Islet precursor cell (in vitro differentiated cells): ENCODE measurements around the gene SEPTIN2.
"Not testable (repeated sequence)": the region's sequence is repeated elsewhere in the genome, so short reads cannot be mapped to it uniquely, and the experiment has no call there.

ENCODE experiments used
- DNase-seq: peaks from one replicate; pipeline ENCODE4 v3.0.0-alpha.2; 2018

The SEPTIN2 gene

DNA sequence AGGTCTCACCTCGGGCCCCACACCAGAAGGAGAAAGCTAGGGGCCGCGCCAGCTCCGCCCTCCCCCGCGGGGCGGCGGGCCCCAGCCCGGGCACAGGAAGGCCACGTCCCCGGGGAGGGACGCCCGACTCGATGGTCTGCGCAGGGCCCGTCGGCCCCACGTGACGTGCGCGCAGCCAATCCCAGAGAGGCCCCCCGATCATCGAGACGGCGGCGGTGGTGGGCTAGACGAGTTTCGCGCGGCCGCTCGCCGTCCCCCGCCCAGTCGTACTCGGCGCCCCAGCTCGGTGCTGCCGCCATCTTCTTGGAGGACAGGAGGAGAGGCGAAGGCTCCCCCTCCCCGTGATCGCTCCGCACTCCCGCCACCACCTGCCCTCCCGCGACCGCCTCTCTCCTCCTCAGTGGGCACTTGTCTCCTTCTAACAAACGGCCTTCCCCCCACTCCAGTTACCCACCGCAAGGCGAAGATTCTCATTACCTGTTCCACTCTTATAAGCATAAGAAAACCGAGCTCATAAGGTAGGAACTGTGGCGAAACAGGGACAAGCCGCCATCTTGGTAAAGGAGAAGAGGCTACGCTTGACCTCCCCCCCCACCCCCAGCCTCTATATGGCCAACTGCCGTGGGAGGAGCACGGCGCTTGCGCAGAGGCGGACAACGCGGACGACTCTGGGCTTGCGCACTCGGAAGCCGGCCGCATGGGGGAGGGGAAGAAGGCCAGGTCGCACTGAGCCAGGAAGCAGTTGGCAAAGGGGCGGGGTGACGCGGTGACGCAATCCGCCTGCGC is 439 bp upstream of the SEPTIN2 start, which contains the start of gene HDLBP:
TSS of gene HDLBP (minus strand) at position 580 of the 786 bp plus-strand sequence. CDS start 48,803 bp downstream, outside the sequence.
- peak; percentile 100 for DNase-seq

DNA sequence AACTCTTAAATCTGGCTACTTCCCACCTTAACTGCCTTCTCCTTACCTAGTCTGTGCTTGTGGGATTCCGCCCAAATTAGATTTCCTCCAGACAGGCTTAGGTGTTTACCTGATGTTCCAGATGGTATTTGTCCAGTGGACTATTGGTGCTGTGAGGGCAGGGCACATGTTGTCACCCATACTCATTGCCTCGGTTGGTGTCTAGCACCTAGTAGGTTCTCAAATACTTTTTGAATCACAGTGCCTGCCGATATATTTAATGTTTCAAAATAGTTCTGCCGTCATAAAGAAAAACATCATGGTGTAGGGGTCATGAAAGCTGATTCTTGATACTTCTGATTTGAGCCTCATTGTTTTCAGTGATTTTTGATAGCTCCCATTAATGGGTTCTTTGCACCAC is 1.1 kb downstream of the SEPTIN2 start:
- no peak for DNase-seq

DNA sequence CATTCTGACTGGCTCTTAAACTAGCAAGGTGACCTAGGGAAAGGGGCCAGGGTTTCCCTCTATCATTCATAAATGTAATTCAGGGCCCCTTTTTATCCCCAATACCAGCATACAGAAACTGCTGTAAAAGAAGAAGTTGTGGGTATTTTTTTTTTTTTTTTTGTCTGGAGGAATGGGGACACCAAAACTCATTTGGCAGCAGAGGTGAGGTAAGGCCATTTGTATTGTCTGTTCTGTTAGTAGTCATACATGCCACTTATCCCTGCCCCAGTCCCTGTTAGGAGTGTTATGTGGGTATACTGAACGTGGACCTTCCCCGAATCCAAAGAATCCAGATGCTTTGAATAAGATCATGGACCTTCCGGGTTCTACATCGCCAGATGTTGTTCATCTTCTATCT is 1.7 kb downstream of the SEPTIN2 start:
- DNase-seq, result no peak

DNA sequence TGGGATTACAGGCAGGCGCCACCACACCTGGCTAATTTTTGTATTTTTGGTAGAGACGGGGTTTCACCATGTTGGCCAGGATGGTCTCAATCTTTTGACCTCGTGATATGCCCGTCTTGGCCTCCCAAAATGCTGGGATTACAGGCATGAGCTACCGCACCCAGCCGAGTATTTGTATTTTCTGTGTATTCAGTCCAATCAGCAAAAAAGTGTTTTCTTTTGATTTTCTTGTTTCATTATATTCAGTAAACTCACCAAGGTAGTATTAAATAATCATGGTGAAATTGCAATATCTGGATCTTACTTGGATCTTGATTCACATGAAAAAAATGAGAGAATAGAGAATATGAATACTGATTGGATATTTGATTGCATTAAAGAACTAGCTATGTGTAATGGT is 3.1 kb downstream of the SEPTIN2 start:
- not testable (repeated sequence) for DNase-seq

DNA sequence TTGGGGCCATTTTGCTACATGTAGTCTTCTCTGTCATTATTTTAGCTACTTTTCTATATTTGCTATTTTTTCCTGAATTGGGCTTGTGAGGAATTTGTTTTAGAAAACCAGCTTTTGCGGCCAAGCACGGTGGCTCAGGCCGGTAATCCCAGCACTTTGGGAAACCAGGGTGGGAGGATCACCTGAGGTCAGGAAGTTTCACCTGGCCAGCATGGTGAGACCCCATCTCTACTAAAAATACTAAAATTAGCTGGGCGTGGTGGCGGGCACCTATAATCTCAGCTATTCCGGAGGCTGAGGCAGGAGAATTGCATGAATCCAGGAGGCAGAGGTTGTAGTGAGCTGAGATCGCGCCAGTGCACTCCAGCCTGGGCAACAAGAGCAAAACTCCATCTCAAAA is 4.7 kb downstream of the SEPTIN2 start:
- no peak for DNase-seq

DNA sequence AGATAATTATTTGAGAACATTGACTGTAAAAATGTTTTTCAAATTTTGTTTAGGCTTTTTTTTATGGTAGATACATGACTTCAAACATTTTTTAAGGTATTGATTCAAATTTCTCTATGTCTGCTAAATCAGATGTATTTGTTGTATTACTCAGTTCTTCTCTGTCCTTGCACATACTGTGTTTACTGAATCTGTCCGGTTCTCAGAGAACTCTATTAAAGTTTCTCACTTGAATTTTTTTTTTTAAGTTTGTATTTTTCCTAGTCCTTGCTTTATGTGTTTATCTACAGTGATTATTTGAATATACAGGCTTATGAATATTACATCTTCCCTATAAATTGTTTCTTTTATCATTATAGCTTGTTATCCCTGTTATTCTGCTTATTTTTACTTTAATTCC is 5.3 kb downstream of the SEPTIN2 start:
- no peak for DNase-seq

DNA sequence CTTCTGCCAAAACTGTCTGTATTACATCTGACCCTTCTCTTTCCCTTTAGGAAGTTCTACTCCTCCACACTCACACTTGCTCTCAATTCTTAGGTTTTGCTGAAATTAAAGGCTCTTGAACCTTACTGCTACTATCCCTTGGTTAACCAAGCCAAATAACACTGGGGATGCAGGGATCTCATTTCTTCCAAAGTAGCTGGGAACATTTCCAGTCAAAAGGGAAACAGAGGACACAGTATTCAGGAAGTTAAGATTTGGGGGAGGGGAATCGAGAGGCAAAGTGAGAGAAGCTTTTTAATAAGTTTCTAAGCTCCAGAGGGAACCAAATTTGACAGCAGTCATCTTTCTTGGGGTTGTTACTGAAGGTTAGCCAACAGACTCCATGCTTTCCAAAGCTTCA is 6.2 kb downstream of the SEPTIN2 start:
- no peak for DNase-seq

DNA sequence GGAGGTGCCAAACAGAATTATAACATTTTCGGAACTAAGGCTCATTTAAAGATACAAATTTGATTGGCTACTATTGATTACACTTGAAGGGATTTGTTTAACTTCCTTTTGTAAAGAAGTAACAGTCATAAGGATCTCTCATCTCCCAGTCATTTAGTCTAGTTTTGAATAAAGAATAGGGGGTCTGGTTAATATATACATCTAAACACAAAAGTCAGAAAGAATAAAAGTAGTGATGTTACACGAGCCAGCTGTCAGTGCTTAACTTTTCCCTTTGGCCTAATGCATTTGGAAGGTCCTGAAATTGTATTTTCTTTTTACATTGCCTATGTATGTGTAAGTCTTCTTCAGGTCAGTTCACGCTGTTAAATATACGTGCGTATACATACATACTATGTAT is 8.1 kb downstream of the SEPTIN2 start:
- DNase-seq, result no peak

DNA sequence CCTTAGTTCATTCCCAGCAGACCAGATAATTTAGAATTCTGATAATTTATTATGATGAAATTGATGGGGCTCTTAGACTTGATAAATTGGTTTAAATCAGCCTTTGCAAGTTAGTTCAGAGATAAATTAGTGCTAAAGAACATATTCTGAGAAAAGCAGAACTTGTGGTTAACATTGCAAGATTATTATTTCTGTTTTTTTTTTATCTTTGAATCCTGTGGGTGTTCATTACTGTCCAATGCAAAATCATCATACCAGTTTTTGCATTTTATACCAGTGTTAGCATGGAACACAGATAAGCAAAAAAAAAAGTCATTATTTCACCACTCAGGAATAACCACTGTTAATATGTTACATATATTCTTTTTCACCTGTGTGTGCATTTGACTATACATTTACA is 9.1 kb downstream of the SEPTIN2 start:
- no peak for DNase-seq

DNA sequence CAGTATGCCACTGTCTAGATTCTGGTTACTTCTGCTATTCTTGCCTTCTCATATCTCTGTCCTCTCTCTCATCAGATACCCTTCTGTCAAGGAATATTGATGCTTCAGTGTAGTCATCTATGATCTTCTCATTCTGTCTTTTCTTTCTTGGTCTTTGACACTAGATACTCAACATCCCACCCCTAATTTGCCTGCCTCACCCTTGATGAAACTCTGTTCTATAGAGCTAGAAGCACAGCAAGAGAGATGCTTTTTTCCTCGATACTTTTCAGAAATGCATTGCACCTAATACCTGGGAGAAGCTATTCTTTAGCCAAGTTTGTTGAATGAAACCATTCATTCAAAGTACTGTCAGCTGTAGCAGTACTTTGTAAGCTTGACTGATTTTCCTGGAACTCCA is 9.5 kb downstream of the SEPTIN2 start:
- DNase-seq, result no peak

DNA sequence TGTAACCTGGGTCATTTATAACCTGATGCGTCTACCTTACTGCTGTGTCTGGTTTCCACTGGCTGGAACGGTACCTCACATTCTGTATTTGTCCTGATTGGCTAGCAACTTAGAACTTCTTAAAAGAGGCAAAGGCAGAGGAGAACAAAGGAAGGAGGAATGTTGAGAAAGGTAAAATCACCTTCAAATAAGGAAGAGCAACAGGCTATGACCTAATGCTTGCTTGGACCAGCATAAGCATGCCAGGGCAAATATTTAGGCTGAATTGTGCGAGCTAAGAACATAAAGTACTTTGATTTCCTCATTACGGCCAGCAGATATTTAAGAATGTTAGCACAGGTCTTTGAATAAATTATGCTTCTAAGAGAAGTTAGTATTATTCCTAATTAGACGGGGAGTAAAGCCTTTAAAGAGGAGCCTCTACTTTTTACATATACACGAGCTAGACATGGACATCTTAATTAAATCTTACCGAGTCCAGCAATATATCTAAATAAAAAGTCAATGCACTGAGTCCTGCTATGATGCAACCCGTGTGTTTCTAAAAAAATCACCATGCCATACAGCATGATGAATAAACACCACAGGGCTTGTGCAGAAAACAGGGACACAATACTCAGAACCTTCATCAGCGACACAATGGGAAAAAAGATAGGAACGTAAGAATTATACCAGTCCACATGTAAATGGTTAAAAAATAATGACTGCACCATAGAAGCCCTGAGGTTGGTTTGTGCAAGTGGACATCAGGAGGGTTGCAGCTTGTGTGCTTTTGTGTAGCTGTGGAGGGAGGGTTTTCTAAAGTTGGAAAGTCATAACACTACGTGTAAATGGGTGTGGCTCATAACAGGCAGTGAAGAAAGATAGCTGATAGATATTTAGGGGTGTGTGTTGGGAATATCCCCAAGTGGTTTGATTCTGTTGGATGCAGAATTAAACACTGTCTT is 14.2 kb downstream of the SEPTIN2 start:
- no peak for DNase-seq

DNA sequence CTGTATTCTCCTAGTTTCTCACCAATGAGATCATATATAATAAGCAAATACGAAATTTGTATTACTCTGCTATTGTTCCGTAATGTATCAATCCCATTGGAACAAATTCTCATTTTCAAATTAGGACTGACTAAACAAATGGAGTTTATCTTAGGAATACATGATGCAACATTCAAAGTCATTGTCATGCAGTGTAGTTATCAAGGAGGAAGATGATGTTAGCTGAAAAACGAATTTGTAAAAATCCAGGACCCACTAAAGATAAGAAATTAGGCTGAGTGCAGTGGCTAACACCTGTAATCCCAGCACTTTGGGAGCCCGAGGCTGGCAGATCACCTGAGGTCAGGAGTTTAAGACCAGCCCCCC is 14.9 kb downstream of the SEPTIN2 start:
- DNase-seq, result no peak

DNA sequence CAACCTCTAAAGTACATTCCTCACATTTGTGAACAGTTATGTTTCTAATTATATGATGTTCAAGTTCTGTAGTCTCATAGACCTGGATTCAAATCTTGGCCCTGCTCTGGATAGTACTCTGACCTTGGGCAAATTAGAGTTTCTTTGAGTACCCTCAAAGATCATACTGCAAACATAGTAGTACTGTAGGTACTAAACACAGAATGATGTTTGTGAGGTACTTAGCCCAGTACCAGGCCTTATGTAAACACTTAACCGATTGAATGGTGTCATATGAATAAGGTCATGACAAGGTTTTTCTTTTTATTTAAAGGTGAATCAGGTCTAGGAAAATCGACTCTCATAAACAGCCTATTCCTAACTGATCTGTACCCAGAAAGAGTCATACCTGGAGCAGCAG is 19.1 kb downstream of the SEPTIN2 start:
- no peak for DNase-seq

DNA sequence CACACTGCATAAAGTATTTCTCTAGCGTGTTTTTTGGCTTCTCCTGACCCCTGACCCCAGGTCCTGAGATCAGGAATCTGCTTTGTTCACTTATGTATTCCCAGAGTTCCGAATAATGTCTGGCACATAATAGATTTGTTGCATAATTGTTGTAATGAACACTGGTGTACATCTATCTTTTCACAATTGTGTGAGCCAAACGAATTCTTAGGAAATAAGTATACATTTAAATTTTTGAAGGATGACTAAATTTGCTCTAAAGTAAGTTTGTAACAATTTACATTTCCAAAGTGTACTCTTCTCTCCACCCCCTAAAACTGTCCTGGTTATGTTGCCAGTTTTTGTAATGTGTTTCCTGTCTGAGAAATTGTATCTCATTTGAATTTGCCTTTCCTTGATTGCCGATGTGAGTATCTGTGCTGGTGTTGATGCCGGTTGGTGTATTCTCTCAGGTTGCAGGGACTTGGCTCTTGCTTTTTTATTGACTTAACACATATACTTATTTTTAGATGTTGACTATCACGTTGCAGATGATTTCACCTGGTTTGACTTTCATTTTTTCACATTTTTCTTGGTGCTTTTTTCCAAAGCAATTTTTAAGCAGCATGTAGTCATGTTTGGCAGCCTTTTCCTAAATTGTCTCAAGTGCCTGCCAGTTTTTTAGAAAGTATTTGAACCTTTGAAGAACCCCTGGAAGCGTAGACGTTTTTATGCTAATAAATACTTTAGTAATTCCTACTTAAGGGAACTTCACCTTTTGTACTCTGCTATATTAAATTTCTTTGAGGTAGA is 24.3 kb downstream of the SEPTIN2 start:
- no peak for DNase-seq

DNA sequence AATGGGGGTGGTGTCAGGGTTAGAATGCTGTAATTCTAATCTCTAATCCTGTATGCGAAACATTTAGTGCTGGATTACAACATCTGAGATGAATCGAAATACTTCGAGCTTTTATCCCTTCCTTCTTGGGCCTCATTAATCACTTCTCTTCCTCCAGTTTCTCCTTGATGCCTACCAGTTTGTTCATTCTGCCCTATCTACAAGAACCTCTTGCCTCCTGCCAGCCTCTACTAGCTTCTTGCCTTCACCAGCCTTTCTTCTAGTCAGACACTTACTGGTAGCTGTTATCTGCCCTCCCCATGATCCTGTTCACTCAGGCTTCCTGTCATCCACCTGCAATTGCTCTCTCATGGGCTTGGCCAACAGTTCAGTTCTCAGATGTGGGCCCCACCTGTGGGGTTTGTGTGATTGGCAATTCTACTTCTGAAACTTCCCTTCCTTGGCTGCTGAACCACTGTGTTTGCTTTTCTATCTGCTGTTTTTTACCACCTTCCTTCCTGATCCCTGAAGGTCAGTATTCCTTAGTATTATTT is 25.0 kb downstream of the SEPTIN2 start:
- no peak for DNase-seq

DNA sequence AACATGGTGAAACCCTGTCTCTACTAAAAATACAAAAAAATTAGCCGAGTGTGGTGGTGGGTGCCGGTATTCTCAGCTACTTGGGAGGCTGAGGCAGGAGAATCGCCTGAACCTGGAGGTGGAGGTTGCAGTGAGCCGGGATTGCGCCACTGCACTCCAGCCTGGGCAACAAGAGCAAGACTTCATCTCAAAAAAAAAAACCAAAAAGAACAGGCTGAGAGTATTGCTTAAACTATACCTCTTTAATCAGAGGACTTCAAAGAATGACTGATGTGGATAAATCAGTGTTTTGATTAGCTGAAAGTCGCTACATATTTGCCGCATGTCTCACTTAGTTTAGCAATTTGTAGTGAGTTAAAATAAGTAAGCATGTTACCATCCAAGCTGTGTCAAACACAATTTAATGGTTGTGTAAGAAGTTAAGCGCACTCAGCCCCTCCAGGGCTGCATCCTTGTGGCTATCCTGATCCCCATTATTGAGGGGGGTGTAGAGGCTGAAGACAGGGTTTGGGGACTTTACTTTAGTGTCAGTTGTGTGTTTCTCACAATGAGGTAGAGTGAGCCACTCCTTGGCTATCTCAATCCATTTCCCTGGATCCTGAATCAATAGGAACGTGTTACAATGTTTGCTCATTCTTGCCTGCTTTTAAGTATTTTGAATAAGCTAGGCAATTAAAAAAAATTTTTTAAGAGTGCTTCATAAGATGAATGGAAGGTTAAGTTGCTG is 29.4 kb downstream of the SEPTIN2 start:
- no peak for DNase-seq

DNA sequence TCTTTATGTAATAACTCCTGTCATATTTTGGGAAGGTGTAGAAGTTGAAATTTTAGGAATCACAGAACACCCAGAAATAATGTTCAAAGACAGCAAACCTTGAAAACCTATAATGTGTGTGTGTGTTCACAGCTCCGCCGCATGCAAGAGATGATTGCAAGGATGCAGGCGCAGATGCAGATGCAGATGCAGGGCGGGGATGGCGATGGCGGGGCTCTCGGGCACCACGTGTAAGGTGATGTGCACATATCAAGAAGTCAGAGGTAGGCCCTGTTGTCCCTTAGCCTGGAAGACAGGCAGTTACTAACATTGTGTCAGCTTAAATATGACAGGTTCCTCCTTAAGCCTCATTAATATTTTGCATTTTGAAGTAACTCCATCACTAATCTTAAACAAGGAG is 34.2 kb downstream of the SEPTIN2 start:
- DNase-seq, result no peak

DNA sequence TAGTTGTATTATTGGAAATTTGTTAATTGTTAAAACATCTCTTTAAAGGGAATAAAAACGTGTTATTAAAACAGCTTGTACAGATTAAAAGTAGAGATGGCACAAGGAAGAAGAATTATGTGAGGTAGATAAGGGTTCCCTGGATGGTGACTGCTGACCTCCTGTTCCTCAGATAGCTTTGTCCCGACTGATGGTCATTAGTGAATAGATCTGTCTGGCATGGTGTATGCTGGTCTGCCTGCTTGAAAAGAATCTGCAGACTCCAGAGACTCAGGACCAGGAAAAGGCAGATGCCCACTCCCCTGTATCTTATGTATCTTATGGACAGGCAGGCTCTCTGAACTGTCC is 34.8 kb downstream of the SEPTIN2 start:
- DNase-seq, result no peak

DNA sequence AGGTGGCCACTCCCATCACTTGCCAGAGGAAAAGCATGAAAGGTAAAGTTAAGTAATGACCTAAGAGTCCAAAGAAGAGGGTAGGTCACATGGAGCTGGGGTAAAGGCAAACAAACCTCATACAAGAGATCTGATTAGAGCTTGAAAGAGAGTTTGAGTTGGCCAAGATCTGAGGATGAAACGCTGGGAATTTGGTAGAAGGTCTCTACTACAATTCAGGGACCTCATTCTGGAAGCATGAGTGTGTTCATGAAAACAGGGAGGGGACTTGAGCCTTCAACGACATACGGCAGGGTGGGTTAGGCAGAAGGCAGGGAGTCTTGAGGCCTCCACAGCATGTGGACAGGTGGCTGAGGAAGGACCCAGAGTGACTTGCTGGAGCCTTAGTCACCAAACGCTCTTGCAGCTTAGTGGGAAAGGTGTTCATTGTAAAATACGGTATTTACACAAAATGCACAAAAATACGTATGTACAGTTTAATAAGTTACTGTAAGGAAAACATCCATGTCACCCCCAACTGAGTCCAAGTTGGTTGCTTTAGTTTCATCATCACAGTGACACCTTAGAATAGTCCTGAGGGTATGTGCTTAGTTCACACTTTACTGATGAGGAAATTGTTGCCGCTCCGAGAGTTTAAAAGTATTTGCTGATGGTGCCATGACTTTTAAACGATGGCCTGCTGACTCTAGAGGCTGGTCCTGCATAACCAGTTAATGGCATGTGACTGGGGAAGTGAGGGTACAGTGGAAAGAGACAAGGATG is 35.3 kb downstream of the SEPTIN2 start:
- DNase-seq, result no peak

DNA sequence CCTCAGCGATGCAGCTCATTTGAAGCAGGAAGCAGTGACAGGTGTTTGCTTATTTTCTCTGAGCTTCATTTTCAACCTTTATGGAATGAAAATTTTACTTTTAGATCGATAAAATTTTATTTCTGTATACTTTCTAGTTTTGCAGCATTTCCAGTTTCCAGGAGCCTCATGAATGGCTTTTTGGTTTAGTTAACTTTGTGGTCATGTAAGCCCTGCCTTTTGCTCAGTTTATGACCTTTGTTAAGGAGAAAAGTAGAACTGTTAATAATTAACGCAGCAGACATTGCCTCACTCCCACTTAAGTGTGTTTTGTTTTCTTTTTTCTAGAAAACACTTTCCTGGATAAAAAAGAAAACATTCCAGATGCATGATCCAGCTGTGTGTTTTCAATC is 35.9 kb downstream of the SEPTIN2 start:
- no peak for DNase-seq

DNA sequence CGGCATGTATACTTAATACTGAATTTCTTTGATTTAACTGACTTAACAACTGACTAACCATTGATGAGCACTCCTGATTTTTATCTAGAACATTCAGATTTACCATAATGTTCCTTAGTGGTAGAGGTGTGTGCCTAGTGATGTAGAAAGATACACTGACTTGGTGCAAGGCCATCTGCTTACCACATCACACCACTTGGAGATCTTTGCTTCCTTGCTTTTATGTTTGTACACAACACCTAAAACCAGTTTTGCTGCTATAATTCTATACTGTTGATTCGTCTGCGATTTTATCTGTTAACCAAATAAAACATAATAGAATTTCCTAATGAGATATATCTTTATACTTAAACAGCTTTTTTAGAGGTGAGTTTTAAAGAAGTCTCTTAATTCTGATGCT is 36.5 kb downstream of the SEPTIN2 start:
- no peak for DNase-seq
